SK-N-SH (cell line): ENCODE results near the gene BBLN. TPM values are rescaled to one million over a fixed set of nuclear protein-coding genes. Genes with fewer than 3 reads are reported as not detected.

Experiments used
- CTCF ChIA-PET: fragments of 300-600, 350-600 bp; formaldehyde crosslinking; extraction: SDS; loops from one replicate; lab custom pipeline; 2021; lab: Yijun Ruan, JAX
- POLR2A ChIA-PET: fragments of 350-600 bp; sonication (Branson Sonifier 250); formaldehyde crosslinking; extraction: SDS; loops from one replicate; lab custom pipeline; 2020; ENCODE audit warnings: antibody characterized with exemption, inconsistent platforms; lab: Yijun Ruan, JAX
- DNase-seq: peaks from one replicate; pipeline ENCODE4 v3.0.0; 2012
- H2AFZ ChIP-seq: fragments of 200-600 bp; sonication (generic); 2 replicates; pipeline ENCODE4 v1.8.1; 2016; ENCODE audit warnings: antibody characterized with exemption, mild to moderate bottlenecking, low read depth
- H3F3A ChIP-seq: fragments of 200-600 bp; sonication (generic); replicated peaks from 2 replicates; pipeline ENCODE3; 2016; ENCODE audit warnings: antibody characterized with exemption, mild to moderate bottlenecking; ENCODE audit not compliant: insufficient read depth
- H3K27ac ChIP-seq, 2 experiments: fragments of 200-500 bp in 1 of 2; fragments of 200-600 bp in 1 of 2; sonication (Bioruptor generic) in 1 of 2; sonication (generic), shearing (Covaris generic) in 1 of 2; 2 replicates each; pipeline versions ENCODE4 v1.5.1 to v1.6.1; 2014 to 2016; ENCODE audit warnings: low read depth in 2 of 2, inconsistent platforms in 1 of 2, low read length in 1 of 2, mild to moderate bottlenecking in 1 of 2, mixed read lengths in 1 of 2
- H3K27me3 ChIP-seq: fragments of 200-600 bp; sonication (generic), shearing (Covaris generic); 2 replicates; pipeline ENCODE4 v1.6.1; 2016; ENCODE audit warnings: mixed run types; ENCODE audit not compliant: insufficient read depth
- H3K36me3 ChIP-seq, 2 experiments: fragments of 200-500 bp in 1 of 2; fragments of 200-600 bp in 1 of 2; sonication (Bioruptor generic) in 1 of 2; sonication (generic) in 1 of 2; replicated peaks in 1 of 2; 2 replicates each; pipeline versions ENCODE3 to v1.5.1; 2014 to 2016; ENCODE audit warnings: low read length in 1 of 2, mild to moderate bottlenecking in 1 of 2; ENCODE audit not compliant: insufficient read depth in 2 of 2, control insufficient read depth in 1 of 2
- H3K4me1 ChIP-seq, 2 experiments: fragments of 200-500 bp in 1 of 2; fragments of 200-600 bp in 1 of 2; sonication (Bioruptor generic) in 1 of 2; sonication (generic), shearing (Covaris generic) in 1 of 2; 2 replicates each; pipeline versions ENCODE4 v1.5.1 to v1.6.1; 2014 to 2016; ENCODE audit warnings: low read depth in 1 of 2, low read length in 1 of 2, mixed run types in 1 of 2; ENCODE audit not compliant: insufficient read depth in 2 of 2, control insufficient read depth in 1 of 2
- H3K4me2 ChIP-seq: fragments of 200-600 bp; sonication (generic), shearing (Covaris generic); 2 replicates; pipeline ENCODE4 v1.6.1; 2017; ENCODE audit warnings: mixed run types
- H3K4me3 ChIP-seq, 2 experiments: fragments of 200-500 bp in 1 of 2; fragments of 200-600 bp in 1 of 2; sonication (Bioruptor generic) in 1 of 2; sonication (generic), shearing (Covaris generic) in 1 of 2; 2 replicates each; pipeline versions ENCODE4 v1.5.1 to v1.8.1; 2014 to 2016; ENCODE audit warnings: low read depth in 2 of 2, inconsistent platforms in 1 of 2, low read length in 1 of 2, mild to moderate bottlenecking in 1 of 2, mixed read lengths in 1 of 2, moderate library complexity in 1 of 2
- H3K79me2 ChIP-seq: fragments of 200-600 bp; sonication (generic); 2 replicates; pipeline ENCODE4 v1.8.1; 2017; ENCODE audit warnings: mild to moderate bottlenecking; ENCODE audit not compliant: insufficient read depth
- H3K9ac ChIP-seq: fragments of 200-600 bp; sonication (generic); 2 replicates; pipeline ENCODE4 v1.6.1; 2017; ENCODE audit warnings: mixed run types
- H3K9me2 ChIP-seq: fragments of 200-600 bp; sonication (generic); 2 replicates; pipeline ENCODE4 v1.6.1; 2017; ENCODE audit warnings: mixed run types
- H3K9me3 ChIP-seq: fragments of 200-600 bp; sonication (generic); 2 replicates; pipeline ENCODE4 v1.6.1; 2017; ENCODE audit warnings: mixed run types, mild to moderate bottlenecking, moderate library complexity
- H4K20me1 ChIP-seq: fragments of 200-600 bp; sonication (generic); 2 replicates; pipeline ENCODE4 v1.6.1; 2017; ENCODE audit warnings: mild to moderate bottlenecking, mixed run types; ENCODE audit not compliant: insufficient read depth
- ELF1 ChIP-seq: IDR thresholded peaks from 2 replicates; pipeline ENCODE4 v1.4.0; 2012
- FOSL2 ChIP-seq: IDR thresholded peaks from 2 replicates; pipeline ENCODE4 v1.4.0; 2012; ENCODE audit warnings: low read depth, mild to moderate bottlenecking, moderate library complexity, borderline replicate concordance
- IRF3 ChIP-seq: fragments of 150-350 bp; IDR thresholded peaks from 2 replicates; pipeline ENCODE4 v1.6.1; 2016; ENCODE audit warnings: mild to moderate bottlenecking, low read depth, low read length
- MAX ChIP-seq: IDR thresholded peaks from 2 replicates; pipeline ENCODE4 v1.4.0; 2012; ENCODE audit warnings: low read depth
- MEF2A ChIP-seq: IDR thresholded peaks from 2 replicates; pipeline ENCODE4 v1.4.0; 2012; ENCODE audit warnings: low read depth, borderline replicate concordance
- NRF1 ChIP-seq: IDR thresholded peaks from 2 replicates; pipeline ENCODE4 v1.6.1; 2012; ENCODE audit warnings: low read depth, mild to moderate bottlenecking, low read length
- PBX3 ChIP-seq: IDR thresholded peaks from 2 replicates; pipeline ENCODE4; 2012
- RCOR1 ChIP-seq: fragments of 150-350 bp; IDR thresholded peaks from 2 replicates; pipeline ENCODE4 v1.6.1; 2017; ENCODE audit warnings: antibody characterized with exemption, low read length
- REST ChIP-seq: IDR thresholded peaks from 2 replicates; pipeline ENCODE4 v1.6.1; 2012; ENCODE audit warnings: mild to moderate bottlenecking, low read depth, low read length, moderate library complexity
- SIN3A ChIP-seq: IDR thresholded peaks from 2 replicates; pipeline ENCODE4 v1.6.1; 2012; ENCODE audit warnings: low read depth, mild to moderate bottlenecking, low read length, moderate library complexity, borderline replicate concordance
- SMC3 ChIP-seq: IDR thresholded peaks from 2 replicates; pipeline ENCODE4 v1.6.1; 2012; ENCODE audit warnings: low read depth, low read length, improper control_type of control experiment
- TAF1 ChIP-seq: IDR thresholded peaks from 2 replicates; pipeline ENCODE4 v1.6.1; 2012; ENCODE audit warnings: low read depth, mild to moderate bottlenecking, low read length, moderate library complexity, borderline replicate concordance
- TEAD4 ChIP-seq: IDR thresholded peaks from 2 replicates; pipeline ENCODE4 v1.4.0; 2012; ENCODE audit warnings: mild to moderate bottlenecking, borderline replicate concordance; ENCODE audit not compliant: insufficient read depth
- YY1 ChIP-seq: IDR thresholded peaks from 2 replicates; pipeline ENCODE4 v1.4.0; 2012; ENCODE audit warnings: low read depth, mild to moderate bottlenecking
- WGBS: methylation state at CpG from one replicate; pipeline ENCODE4 v1.1.6; 2017; ENCODE audit warnings: low lambda C conversion rate; 5-methylcytosine and 5-hydroxymethylcytosine counted together
- polyA plus RNA-seq, 3 experiments: library from polyadenylated mRNA; depleted of rRNA; stranded (reverse); fragments of >200 nt; gene quantifications; 2 replicates each; pipeline ENCODE4 v1.2.3, GENCODE V29; 2012

Gene BBLN
- polyA plus RNA-seq, 1 of the 3 experiments (the other 2 are of a cell fraction): 109 TPM

- DNase-seq: no peak
- TF ChIP-seq RCOR1: no peak
- no peak for TF ChIP-seq TAF1
- TF ChIP-seq MEF2A: no peak
- no peak for TF ChIP-seq TEAD4
- TF ChIP-seq MAX: no peak
- no peak for TF ChIP-seq PBX3
- TF ChIP-seq FOSL2: no peak
- TF ChIP-seq NRF1: no peak
- no peak for TF ChIP-seq ELF1
- no peak for TF ChIP-seq YY1
- no peak for TF ChIP-seq IRF3
- TF ChIP-seq SIN3A: no peak
- TF ChIP-seq SMC3: no peak
- no peak for TF ChIP-seq REST
- Histone ChIP-seq H3K9me2 (no peaks in the 10 kb centered on the region), H3K27ac (no peak overlapping the region), H3F3A (no peaks in the 10 kb centered on the region), H2AFZ (no peak overlapping the region), H3K9me3 (no peaks in the 10 kb centered on the region), H4K20me1 (no peaks in the 10 kb centered on the region), H3K4me1 (peaks cover 4 to 7% of the 10 kb centered on the region in 2 experiments; a peak in 1 of 4 replicates), H3K9ac (no peak overlapping the region), H3K79me2 (no peaks in the 10 kb centered on the region), H3K4me2 (no peak overlapping the region), H3K27me3 (no peaks in the 10 kb centered on the region), H3K4me3 (no peak overlapping the region), H3K36me3 (peaks cover 0 to 19% of the 10 kb centered on the region in 2 experiments)
- CTCF ChIA-PET: interaction anchor here (0.7 to 1.2 kb wide), 4 partner anchors 84 to 176 kb away, joined by 3 to 4 read pairs (median 4); no protein-coding TSS in a partner anchor
- POLR2A ChIA-PET: no interaction called here
- 74% methylated on average over 9 of the region's 15 CpGs for WGBS
Observed at GRCh38 chr9:128118971-128119665, 40.9 kb upstream of the BBLN start.
